ENCODE results near the gene PIK3CB.
A peak's percentile ranks its signal among the peaks of the same experiment; 100 is the strongest.

The PIK3CB gene

GRCh38 chr3:138834596-138835396, at the start of gene PIK3CB:
TSS of gene PIK3CB (minus strand) at chr3:138834928. CDS start at chr3:138759343, 75,585 bp downstream.
- peak; percentile 69 for DNase-seq (ENCODE audit: low read depth)
- no peak for TF ChIP-seq CTCF (conservative IDR thresholded peaks at IDR 0.05; ENCODE audit: low read depth, low read length)
- H3K4me3 ChIP-seq (ENCODE audit: low read depth, low read length), result peak within 1 kb of the TSS; percentile 84

GRCh38 chr3:138881233-138881632, 46.5 kb upstream of the PIK3CB start:
- no peak for TF ChIP-seq CTCF (conservative IDR thresholded peaks at IDR 0.05; ENCODE audit: low read depth, low read length)
- no peak overlapping the region for H3K4me3 ChIP-seq (ENCODE audit: low read depth, low read length)
- DNase-seq (ENCODE audit: low read depth), result no peak

- no peak overlapping the region for H3K4me3 ChIP-seq (ENCODE audit: low read depth, low read length)
- DNase-seq (ENCODE audit: low read depth), result no peak
- no peak for TF ChIP-seq CTCF (conservative IDR thresholded peaks at IDR 0.05; ENCODE audit: low read depth, low read length)
Observed at GRCh38 chr3:138879541-138880380, 45.0 kb upstream of the PIK3CB start.

GRCh38 chr3:138877226-138877625, 42.5 kb upstream of the PIK3CB start:
- no peak for TF ChIP-seq CTCF (conservative IDR thresholded peaks at IDR 0.05; ENCODE audit: low read depth, low read length)
- no peak for DNase-seq (ENCODE audit: low read depth)

GRCh38 chr3:138875754-138876664, 41.3 kb upstream of the PIK3CB start:
- no peak overlapping the region for H3K4me3 ChIP-seq (ENCODE audit: low read depth, low read length)
- DNase-seq (ENCODE audit: low read depth), result peak; percentile 37
- no peak for TF ChIP-seq CTCF (conservative IDR thresholded peaks at IDR 0.05; ENCODE audit: low read depth, low read length)

More at GRCh38 chr3:138877226-138877625, 42.5 kb upstream of the PIK3CB start:
- H3K4me3 ChIP-seq (ENCODE audit: low read depth, low read length), result no peak overlapping the region

GRCh38 chr3:138875096-138875753, 40.5 kb upstream of the PIK3CB start:
- no peak overlapping the region for H3K4me3 ChIP-seq (ENCODE audit: low read depth, low read length)
- no peak for TF ChIP-seq CTCF (conservative IDR thresholded peaks at IDR 0.05; ENCODE audit: low read depth, low read length)
- DNase-seq (ENCODE audit: low read depth), result no peak
